Measurements from ENCODE around the gene ACKR3. TPM values are rescaled to one million over a fixed set of nuclear protein-coding genes. Genes with fewer than 3 reads are reported as not detected.

ACKR3 gene
- total RNA-seq, 1 experiment from 2014 or later: 3.9 TPM

DNA sequence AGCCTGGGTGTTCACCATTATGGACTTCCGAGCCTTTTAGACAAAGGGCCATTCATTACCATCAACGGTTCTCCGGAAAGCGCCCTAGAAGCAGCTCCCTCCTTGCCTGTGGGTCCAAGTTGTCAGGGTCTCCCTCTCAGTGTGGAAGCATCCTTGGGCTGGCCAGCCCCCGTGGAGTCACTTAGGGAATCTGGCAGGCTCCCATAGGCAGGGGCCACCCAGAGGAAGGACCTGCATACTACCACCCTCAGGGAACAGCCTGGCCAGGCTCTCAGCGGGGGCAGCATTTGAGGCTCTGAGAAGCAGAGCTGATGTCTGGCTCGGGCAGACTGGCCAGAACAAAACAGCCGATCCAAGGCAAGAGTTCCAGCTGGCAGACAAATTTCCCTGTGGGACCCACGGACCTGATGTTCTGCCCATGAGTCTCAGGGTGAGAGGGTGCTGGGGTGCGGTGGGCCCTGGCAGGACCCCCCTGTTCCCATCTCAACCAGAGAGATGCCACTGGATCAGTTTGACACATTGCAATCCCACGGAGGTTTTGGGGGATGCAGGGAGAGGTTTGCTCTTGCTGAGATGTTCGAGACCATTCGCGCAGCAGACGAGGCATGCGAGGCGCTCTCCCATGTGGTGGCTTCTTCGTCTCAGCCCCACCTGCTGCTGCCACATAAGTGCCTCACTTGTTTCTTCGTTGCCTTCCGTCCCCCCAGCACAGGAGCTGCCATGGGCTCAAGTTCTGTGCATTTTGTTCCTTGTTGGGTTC, 56.9 kb downstream of the ACKR3 start:
- POLR2A ChIA-PET: no interaction called here
- Histone ChIP-seq H3K4me3 (ENCODE audit: low read depth, low read length) (no peak overlapping the region), H3K27me3 (replicated peaks; ENCODE audit: control insufficient read depth, insufficient read depth, low read length) (no peaks in the 10 kb centered on the region), H3K9me3 (no peaks in the 10 kb centered on the region), H3K36me3 (ENCODE audit: control insufficient read depth, insufficient read depth, low read length) (no peaks in the 10 kb centered on the region), H3K4me1 (no peaks in the 10 kb centered on the region)
- Mint-ChIP-seq H3K27me3 (ENCODE audit: insufficient read depth, unreplicated experiment) (no peaks in the 10 kb centered on the region), H3K9me3 (ENCODE audit: unreplicated experiment) (no peaks in the 10 kb centered on the region), H3K4me1 (ENCODE audit: low read depth, unreplicated experiment) (no peaks in the 10 kb centered on the region), H3K4me3 (ENCODE audit: unreplicated experiment) (no peak overlapping the region), H3K36me3 (ENCODE audit: insufficient read depth, unreplicated experiment) (no peaks in the 10 kb centered on the region), H3K27ac (ENCODE audit: unreplicated experiment) (peak overlapping the region; percentile 53)
- no TSS peak for BruUV-seq (replicated peaks)
- no peak for TF ChIP-seq CTCF (IDR thresholded peaks at IDR 0.05; ENCODE audit: insufficient read depth in 1 of 2, low read depth in 1 of 2, low read length in 1 of 2, severe bottlenecking in 1 of 2, unreplicated experiment in 1 of 2)
- DNase-seq: no peak
- CTCF ChIA-PET: no interaction called here
- intact Hi-C loops (cut with micrococcal nuclease; ENCODE audit: unreplicated experiment): no loop called here

GRCh38 chr2:236627193-236627592, 57.6 kb downstream of the ACKR3 start:
- Histone ChIP-seq H3K27me3 (replicated peaks; ENCODE audit: control insufficient read depth, insufficient read depth, low read length) (no peaks in the 10 kb centered on the region), H3K4me1 (no peaks in the 10 kb centered on the region), H3K36me3 (ENCODE audit: control insufficient read depth, insufficient read depth, low read length) (no peaks in the 10 kb centered on the region), H3K4me3 (ENCODE audit: low read depth, low read length) (no peak overlapping the region), H3K9me3 (no peaks in the 10 kb centered on the region)
- H3K36me3 Mint-ChIP-seq (ENCODE audit: insufficient read depth, unreplicated experiment): no peaks in the 10 kb centered on the region
- no peak for DNase-seq
- intact Hi-C loops (cut with micrococcal nuclease; ENCODE audit: unreplicated experiment): no loop called here
- POLR2A ChIA-PET: no interaction called here
- H3K27me3 Mint-ChIP-seq (ENCODE audit: insufficient read depth, unreplicated experiment): no peaks in the 10 kb centered on the region
- CTCF ChIA-PET: no interaction called here
- H3K27ac Mint-ChIP-seq (ENCODE audit: unreplicated experiment): no peak overlapping the region
- H3K4me1 Mint-ChIP-seq (ENCODE audit: low read depth, unreplicated experiment): no peaks in the 10 kb centered on the region
- no peak overlapping the region for H3K4me3 Mint-ChIP-seq (ENCODE audit: unreplicated experiment)
- no peak for TF ChIP-seq CTCF (IDR thresholded peaks at IDR 0.05; ENCODE audit: insufficient read depth in 1 of 2, low read depth in 1 of 2, low read length in 1 of 2, severe bottlenecking in 1 of 2, unreplicated experiment in 1 of 2)
- no peaks in the 10 kb centered on the region for H3K9me3 Mint-ChIP-seq (ENCODE audit: unreplicated experiment)
- no TSS peak for BruUV-seq (replicated peaks)

- H3K27me3 ChIP-seq (replicated peaks; ENCODE audit: control insufficient read depth, insufficient read depth, low read length): no peaks in the 10 kb centered on the region
- no peak overlapping the region for H3K4me3 Mint-ChIP-seq (ENCODE audit: unreplicated experiment)
- BruUV-seq (replicated peaks): no TSS peak
Observed at GRCh38 chr2:236627841-236628240, 58.2 kb downstream of the ACKR3 start.

More at GRCh38 chr2:236627841-236628240, 58.2 kb downstream of the ACKR3 start:
- Mint-ChIP-seq H3K4me1 (ENCODE audit: low read depth, unreplicated experiment) (no peaks in the 10 kb centered on the region), H3K9me3 (ENCODE audit: unreplicated experiment) (no peaks in the 10 kb centered on the region), H3K27ac (ENCODE audit: unreplicated experiment) (no peak overlapping the region), H3K27me3 (ENCODE audit: insufficient read depth, unreplicated experiment) (no peaks in the 10 kb centered on the region), H3K36me3 (ENCODE audit: insufficient read depth, unreplicated experiment) (no peaks in the 10 kb centered on the region)
- no peaks in the 10 kb centered on the region for H3K9me3 ChIP-seq
- H3K4me1 ChIP-seq: no peaks in the 10 kb centered on the region
- no peak overlapping the region for H3K4me3 ChIP-seq (ENCODE audit: low read depth, low read length)
- TF ChIP-seq CTCF (IDR thresholded peaks at IDR 0.05; ENCODE audit: insufficient read depth in 1 of 2, low read depth in 1 of 2, low read length in 1 of 2, severe bottlenecking in 1 of 2, unreplicated experiment in 1 of 2): no peak
- ChIA-PET CTCF (no interaction called here), POLR2A (no interaction called here)
- DNase-seq: no peak
- H3K36me3 ChIP-seq (ENCODE audit: control insufficient read depth, insufficient read depth, low read length): no peaks in the 10 kb centered on the region
- intact Hi-C loops (cut with micrococcal nuclease; ENCODE audit: unreplicated experiment): no loop called here

Measured in Caco-2 (cell line).